ENCODE measurements around the gene SPRING1. TPM values are rescaled to one million over a fixed set of nuclear protein-coding genes. Genes with fewer than 3 reads are reported as not detected.

Gene SPRING1
- total and polyA plus RNA-seq, 5 donors from 2014 or later = 18.2 to 28.5 (median 22.8) TPM

DNA sequence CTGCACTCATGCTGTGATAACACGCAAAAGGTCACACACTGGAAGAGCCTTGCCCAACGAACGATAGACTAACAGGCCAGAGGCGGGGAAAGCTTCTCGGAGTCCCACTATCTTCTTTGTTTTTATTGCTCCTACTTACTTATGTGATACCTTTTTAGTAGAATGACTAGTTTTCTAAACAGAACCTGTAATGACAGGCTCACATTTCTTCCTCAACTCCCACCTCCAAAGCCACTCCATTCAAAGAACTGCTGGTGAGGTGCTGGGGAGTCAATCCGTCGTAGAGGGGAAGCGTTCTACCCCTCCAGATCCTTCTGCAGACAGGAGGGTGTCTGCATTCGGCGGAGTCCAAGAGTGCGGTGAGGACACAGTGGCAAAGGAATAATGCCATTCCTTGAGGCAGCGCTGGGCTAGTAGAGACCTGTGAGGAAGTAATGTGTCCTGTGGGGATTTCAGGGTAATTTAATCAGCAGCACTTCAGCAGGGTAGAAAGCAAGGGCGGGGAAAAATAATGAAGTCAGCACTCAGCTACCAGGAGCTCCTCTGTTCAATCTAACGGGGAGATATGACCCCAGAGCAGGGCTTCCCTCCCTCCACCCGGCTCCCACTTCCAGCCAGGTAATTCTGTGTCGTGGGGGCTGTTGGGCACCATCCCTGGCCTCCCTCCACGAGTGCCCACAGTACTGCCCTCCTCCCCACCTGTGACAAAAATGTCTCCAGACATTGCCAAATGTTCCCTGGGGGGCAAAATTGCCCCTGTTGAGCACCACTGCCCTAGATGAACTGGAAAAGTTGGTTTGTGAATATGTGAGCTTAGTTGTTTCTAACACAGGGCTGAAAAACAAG is 25.2 kb downstream of the SPRING1 start:
- no peak overlapping the region for H3K27ac ChIP-seq (ENCODE audit: insufficient read depth, low read length, poor library complexity, severe bottlenecking)
- H3K4me1 ChIP-seq (ENCODE audit: control insufficient read depth, insufficient read depth, low read length, poor library complexity, severe bottlenecking) = peaks cover 9% of the 10 kb centered on the region
- peaks cover 5 to 17% (median 11%) of the 10 kb centered on the region in 4 donors for H3K4me1 Mint-ChIP-seq
- H3K36me3 ChIP-seq (ENCODE audit: control insufficient read depth, insufficient read depth, low read length) = peaks cover 20% of the 10 kb centered on the region
- no peak overlapping the region for H3K4me3 ChIP-seq (ENCODE audit: low read depth, low read length)
- no peak overlapping the region for H3K4me3 Mint-ChIP-seq
- H3K27ac Mint-ChIP-seq = peak overlapping the region in 2 of 3 donors; percentile 5 to 44
- H3K9me3 ChIP-seq (ENCODE audit: control insufficient read depth in 2 of 2, low read length in 2 of 2) = no peaks in the 10 kb centered on the region
- peaks cover 21% of the 10 kb centered on the region for H3K36me3 Mint-ChIP-seq
- DNase-seq (no peak), ATAC-seq (ENCODE audit: low read depth in 2 of 2) (no peak)
- H3K27me3 Mint-ChIP-seq = peaks cover 10% of the 10 kb centered on the region
- peaks cover 0 to 2% (median 0%) of the 10 kb centered on the region in 7 donors for H3K9me3 Mint-ChIP-seq
- no peaks in the 10 kb centered on the region for H3K27me3 ChIP-seq (ENCODE audit: control insufficient read depth, insufficient read depth, low read length)

DNA sequence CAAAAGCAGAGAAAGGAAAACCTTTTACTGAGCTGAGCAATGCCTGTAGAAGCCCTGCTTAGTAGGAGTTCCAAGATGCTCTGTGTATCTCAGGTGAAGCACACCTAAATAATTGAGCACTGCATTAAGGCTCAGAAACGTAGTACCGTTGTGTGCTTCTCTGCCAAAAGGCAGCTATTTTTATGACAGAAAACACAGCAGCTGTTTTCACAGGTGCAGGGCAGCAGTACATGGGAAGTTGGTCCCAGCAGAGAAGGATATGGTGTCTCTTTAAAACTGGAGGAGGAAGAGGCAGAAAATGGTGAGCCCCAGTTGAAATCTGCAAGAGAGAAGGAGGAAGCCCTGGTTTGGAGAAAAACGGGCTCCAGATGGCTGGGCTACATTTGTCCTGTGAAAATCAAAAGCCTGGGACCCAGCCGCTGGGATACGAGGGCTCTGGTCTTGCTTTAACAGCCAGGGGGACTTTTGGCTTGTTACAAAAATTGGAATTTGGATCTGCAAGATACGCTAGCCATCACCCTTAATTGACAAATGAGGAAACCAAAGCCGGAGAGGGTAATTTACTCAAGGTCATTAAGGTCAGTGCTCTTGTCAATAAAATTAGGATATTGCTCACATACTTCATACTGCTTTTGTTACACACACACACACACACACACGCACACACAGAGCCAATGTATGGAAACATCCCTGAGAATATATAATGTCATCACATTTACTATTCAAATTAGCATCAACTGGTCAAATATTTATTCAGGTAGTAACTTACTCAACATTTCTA is 27.3 kb downstream of the SPRING1 start:
- Histone ChIP-seq H3K27ac (ENCODE audit: insufficient read depth, low read length, poor library complexity, severe bottlenecking) (no peak overlapping the region), H3K36me3 (ENCODE audit: control insufficient read depth, insufficient read depth, low read length) (peaks cover 5% of the 10 kb centered on the region), H3K9me3 (ENCODE audit: control insufficient read depth in 2 of 2, low read length in 2 of 2) (no peaks in the 10 kb centered on the region), H3K4me1 (ENCODE audit: control insufficient read depth, insufficient read depth, low read length, poor library complexity, severe bottlenecking) (peaks cover 9% of the 10 kb centered on the region), H3K27me3 (ENCODE audit: control insufficient read depth, insufficient read depth, low read length) (no peaks in the 10 kb centered on the region), H3K4me3 (ENCODE audit: low read depth, low read length) (no peak overlapping the region)
- H3K27me3 Mint-ChIP-seq = peaks cover 10% of the 10 kb centered on the region
- no peak overlapping the region for H3K27ac Mint-ChIP-seq
- H3K4me3 Mint-ChIP-seq = no peak overlapping the region
- H3K4me1 Mint-ChIP-seq = peaks cover 5 to 17% (median 11%) of the 10 kb centered on the region in 4 donors
- DNase-seq (no peak), ATAC-seq (ENCODE audit: low read depth in 2 of 2) (no peak)
- H3K9me3 Mint-ChIP-seq = peaks cover 0 to 2% (median 0%) of the 10 kb centered on the region in 7 donors
- H3K36me3 Mint-ChIP-seq = peaks cover 5% of the 10 kb centered on the region

DNA sequence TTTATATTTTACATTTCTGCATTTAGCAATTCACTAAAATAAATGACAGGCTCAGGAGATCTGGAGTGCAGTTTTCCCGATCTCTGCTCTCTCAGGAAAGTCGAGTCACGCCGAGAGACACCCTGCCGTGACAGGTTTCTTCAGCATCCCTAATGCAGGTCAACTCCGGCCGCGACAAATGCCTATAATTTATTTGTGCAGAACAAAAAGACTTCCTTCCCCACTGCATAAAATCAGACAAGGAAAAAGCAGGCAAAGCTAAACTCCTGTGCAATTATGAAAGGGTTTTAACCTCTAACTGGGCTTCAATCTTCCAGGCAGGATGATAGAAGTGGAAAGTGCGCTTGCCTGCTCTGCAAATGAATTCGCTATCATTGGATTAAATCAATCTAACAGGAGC is 28.1 kb downstream of the SPRING1 start:
- Histone ChIP-seq H3K4me3 (ENCODE audit: low read depth, low read length) (no peak overlapping the region), H3K36me3 (ENCODE audit: control insufficient read depth, insufficient read depth, low read length) (no peaks in the 10 kb centered on the region), H3K27me3 (ENCODE audit: control insufficient read depth, insufficient read depth, low read length) (no peaks in the 10 kb centered on the region), H3K9me3 (ENCODE audit: control insufficient read depth in 2 of 2, low read length in 2 of 2) (no peaks in the 10 kb centered on the region), H3K4me1 (ENCODE audit: control insufficient read depth, insufficient read depth, low read length, poor library complexity, severe bottlenecking) (peaks cover 9% of the 10 kb centered on the region), H3K27ac (ENCODE audit: insufficient read depth, low read length, poor library complexity, severe bottlenecking) (no peak overlapping the region)
- no peak for DNase-seq
- H3K27ac Mint-ChIP-seq = no peak overlapping the region
- ATAC-seq (ENCODE audit: low read depth in 2 of 2) = no peak
- peaks cover 3% of the 10 kb centered on the region for H3K36me3 Mint-ChIP-seq
- H3K9me3 Mint-ChIP-seq = peaks cover 0 to 2% (median 0%) of the 10 kb centered on the region in 7 donors
- H3K4me3 Mint-ChIP-seq = no peak overlapping the region
- H3K27me3 Mint-ChIP-seq = peaks cover 10% of the 10 kb centered on the region
- H3K4me1 Mint-ChIP-seq = peaks cover 5 to 17% (median 11%) of the 10 kb centered on the region in 4 donors

DNA sequence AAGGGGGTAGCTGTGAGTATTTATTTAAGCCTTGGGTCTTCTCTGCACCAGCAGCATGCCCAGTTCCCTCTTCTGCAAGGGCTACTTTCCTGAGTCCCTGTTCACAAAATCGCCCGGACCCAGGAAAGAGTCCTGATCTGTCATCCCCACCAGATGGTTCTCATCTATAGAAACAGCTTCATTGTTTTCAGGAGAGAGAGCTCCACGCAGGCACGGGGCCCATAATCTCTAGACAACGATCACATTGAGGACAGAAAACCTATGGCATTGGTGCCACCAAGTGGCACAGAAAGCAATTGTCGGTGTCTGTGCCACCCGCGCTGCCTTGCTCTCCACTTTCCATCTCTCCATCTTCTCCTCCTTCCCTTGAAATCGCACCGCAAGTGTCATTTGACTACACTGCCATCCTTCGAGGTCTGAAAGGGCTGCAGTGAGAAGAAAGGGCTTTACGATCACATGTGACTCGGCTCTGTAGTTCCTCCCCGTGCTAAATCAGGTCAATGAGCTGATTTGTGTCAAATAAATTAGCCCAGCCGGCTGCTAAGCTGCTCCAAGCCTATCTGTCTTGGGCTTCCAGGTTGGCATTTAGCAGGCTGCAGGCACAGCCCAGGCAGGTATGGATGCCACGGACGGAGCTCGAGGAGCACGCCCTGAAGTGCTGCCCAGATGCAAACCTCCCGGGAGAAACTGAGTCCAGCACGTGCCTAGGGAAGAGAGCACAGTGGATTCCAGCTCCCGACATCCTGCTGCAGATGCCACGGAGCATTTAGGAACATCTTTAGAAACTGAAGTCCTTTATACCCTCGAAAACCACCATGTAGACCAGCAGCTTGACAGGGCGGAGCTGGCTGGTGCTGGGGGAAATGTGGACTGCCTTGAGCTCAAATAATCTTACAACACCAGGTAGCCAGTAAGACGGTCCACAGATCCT is 28.8 kb downstream of the SPRING1 start:
- Histone ChIP-seq H3K27ac (ENCODE audit: insufficient read depth, low read length, poor library complexity, severe bottlenecking) (no peak overlapping the region), H3K4me3 (ENCODE audit: low read depth, low read length) (peak overlapping the region; percentile 13), H3K27me3 (ENCODE audit: control insufficient read depth, insufficient read depth, low read length) (no peaks in the 10 kb centered on the region), H3K9me3 (ENCODE audit: control insufficient read depth in 2 of 2, low read length in 2 of 2) (no peaks in the 10 kb centered on the region), H3K4me1 (ENCODE audit: control insufficient read depth, insufficient read depth, low read length, poor library complexity, severe bottlenecking) (peaks cover 9% of the 10 kb centered on the region), H3K36me3 (ENCODE audit: control insufficient read depth, insufficient read depth, low read length) (no peaks in the 10 kb centered on the region)
- peaks cover 0 to 2% (median 0%) of the 10 kb centered on the region in 7 donors for H3K9me3 Mint-ChIP-seq
- peaks cover 10% of the 10 kb centered on the region for H3K27me3 Mint-ChIP-seq
- H3K27ac Mint-ChIP-seq = peak overlapping the region in 1 of 3 donors; percentile 42
- peaks cover 5 to 15% (median 11%) of the 10 kb centered on the region in 4 donors for H3K4me1 Mint-ChIP-seq
- H3K4me3 Mint-ChIP-seq = peak overlapping the region in 2 of 4 donors; percentile 1 to 72
- DNase-seq = peak; percentile 10 to 57 (median 47)
- peak; percentile 74 to 81 for ATAC-seq (ENCODE audit: low read depth in 2 of 2)
- H3K36me3 Mint-ChIP-seq = peaks cover 3% of the 10 kb centered on the region

DNA sequence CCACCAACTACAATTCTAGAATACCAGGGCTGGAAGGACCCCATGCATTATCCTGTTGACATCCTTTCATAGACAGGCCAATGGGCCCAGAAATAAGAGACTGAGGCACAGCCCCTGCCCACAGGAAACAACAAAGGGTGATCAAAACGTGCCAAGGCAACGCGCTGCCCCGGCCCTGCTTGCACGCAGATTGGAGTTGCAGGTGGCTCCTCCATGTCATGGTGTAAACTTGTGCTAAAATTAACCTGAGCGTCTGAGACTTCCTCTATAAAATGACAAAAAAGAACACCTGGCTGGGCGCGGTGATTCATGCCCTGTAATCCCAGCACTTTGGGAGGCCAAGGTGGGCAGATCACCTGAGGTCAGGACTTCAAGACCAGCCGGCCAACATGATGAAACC is 30.1 kb downstream of the SPRING1 start:
- H3K4me3 Mint-ChIP-seq = no peak overlapping the region
- ATAC-seq (ENCODE audit: low read depth in 2 of 2) = no peak
- DNase-seq = no peak
- Histone ChIP-seq H3K4me3 (ENCODE audit: low read depth, low read length) (no peak overlapping the region), H3K4me1 (ENCODE audit: control insufficient read depth, insufficient read depth, low read length, poor library complexity, severe bottlenecking) (peaks cover 9% of the 10 kb centered on the region), H3K27ac (ENCODE audit: insufficient read depth, low read length, poor library complexity, severe bottlenecking) (no peak overlapping the region), H3K36me3 (ENCODE audit: control insufficient read depth, insufficient read depth, low read length) (no peaks in the 10 kb centered on the region), H3K9me3 (ENCODE audit: control insufficient read depth in 2 of 2, low read length in 2 of 2) (no peaks in the 10 kb centered on the region), H3K27me3 (ENCODE audit: control insufficient read depth, insufficient read depth, low read length) (no peaks in the 10 kb centered on the region)
- H3K27ac Mint-ChIP-seq = no peak overlapping the region
- peaks cover 5 to 14% (median 10%) of the 10 kb centered on the region in 4 donors for H3K4me1 Mint-ChIP-seq
- no peaks in the 10 kb centered on the region for H3K36me3 Mint-ChIP-seq
- peaks cover 15% of the 10 kb centered on the region for H3K27me3 Mint-ChIP-seq
- peaks cover 0 to 2% (median 0%) of the 10 kb centered on the region in 7 donors for H3K9me3 Mint-ChIP-seq

DNA sequence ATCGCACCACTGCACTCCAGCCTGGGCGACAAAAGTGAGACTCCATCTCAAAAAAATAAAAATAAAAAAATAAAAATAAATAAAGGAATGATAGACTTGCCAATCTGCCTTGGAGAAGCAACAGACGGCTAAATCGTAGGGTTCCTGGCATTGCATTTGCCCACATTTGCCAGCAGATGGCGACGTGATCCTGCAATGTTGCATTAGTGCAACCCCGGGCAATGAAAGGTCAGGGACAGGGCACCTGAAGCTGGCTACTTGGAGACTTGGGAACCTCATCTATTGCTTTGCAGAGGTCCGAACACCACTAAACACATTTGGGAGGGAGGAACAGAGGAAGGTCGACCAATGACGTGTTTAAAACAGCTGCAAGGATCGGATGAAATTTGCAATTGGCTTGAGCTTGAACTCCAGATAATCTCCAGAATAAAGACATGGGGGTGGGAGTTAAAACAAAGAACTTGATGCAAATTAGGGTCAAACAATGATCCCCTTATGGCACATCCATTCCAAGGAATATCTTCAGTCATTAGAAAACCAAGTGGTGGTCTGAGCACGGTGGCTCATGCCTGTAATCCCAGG is 34.6 kb downstream of the SPRING1 start:
- DNase-seq = peak; percentile 43 to 63 (median 59)
- Histone ChIP-seq H3K4me3 (ENCODE audit: low read depth, low read length) (no peak overlapping the region), H3K27ac (ENCODE audit: insufficient read depth, low read length, poor library complexity, severe bottlenecking) (no peak overlapping the region), H3K9me3 (ENCODE audit: control insufficient read depth in 2 of 2, low read length in 2 of 2) (no peaks in the 10 kb centered on the region), H3K4me1 (ENCODE audit: control insufficient read depth, insufficient read depth, low read length, poor library complexity, severe bottlenecking) (no peaks in the 10 kb centered on the region), H3K27me3 (ENCODE audit: control insufficient read depth, insufficient read depth, low read length) (no peaks in the 10 kb centered on the region), H3K36me3 (ENCODE audit: control insufficient read depth, insufficient read depth, low read length) (no peaks in the 10 kb centered on the region)
- H3K9me3 Mint-ChIP-seq = no peaks in the 10 kb centered on the region
- H3K27ac Mint-ChIP-seq = peak overlapping the region in 1 of 3 donors; percentile 94
- no peaks in the 10 kb centered on the region for H3K36me3 Mint-ChIP-seq
- peaks cover 0 to 3% (median 1%) of the 10 kb centered on the region in 4 donors for H3K4me1 Mint-ChIP-seq
- H3K4me3 Mint-ChIP-seq = no peak overlapping the region
- peaks cover 9% of the 10 kb centered on the region for H3K27me3 Mint-ChIP-seq
- peak; percentile 55 to 70 for ATAC-seq (ENCODE audit: low read depth in 2 of 2)

DNA sequence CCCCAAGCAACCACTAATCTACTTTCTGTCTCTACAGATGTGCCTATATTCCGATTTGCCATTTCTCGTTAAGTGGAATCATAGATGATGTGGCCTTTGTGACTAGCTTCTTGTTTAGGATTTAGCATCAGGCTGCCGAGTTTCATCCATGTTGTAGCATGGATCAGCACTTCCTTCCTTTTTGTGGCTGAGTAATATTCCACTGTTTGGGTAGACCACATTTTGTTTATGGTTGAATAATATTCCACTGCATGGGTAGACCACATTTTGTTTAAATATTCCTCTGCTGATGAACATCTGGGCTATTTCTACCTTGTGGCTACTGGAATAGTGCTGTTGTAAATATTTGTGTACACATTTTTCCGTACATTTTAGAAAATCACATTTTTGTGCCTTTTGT is 36.4 kb downstream of the SPRING1 start:
- Mint-ChIP-seq H3K27ac (peak overlapping the region in 1 of 3 donors; percentile 5), H3K9me3 (no peaks in the 10 kb centered on the region), H3K4me1 (peaks cover 0 to 2% (median under 1%) of the 10 kb centered on the region in 4 donors), H3K4me3 (no peak overlapping the region), H3K27me3 (peaks cover 14% of the 10 kb centered on the region), H3K36me3 (no peaks in the 10 kb centered on the region)
- no peaks in the 10 kb centered on the region for H3K27me3 ChIP-seq (ENCODE audit: control insufficient read depth, insufficient read depth, low read length)
- no peaks in the 10 kb centered on the region for H3K36me3 ChIP-seq (ENCODE audit: control insufficient read depth, insufficient read depth, low read length)
- H3K4me3 ChIP-seq (ENCODE audit: low read depth, low read length) = no peak overlapping the region
- H3K4me1 ChIP-seq (ENCODE audit: control insufficient read depth, insufficient read depth, low read length, poor library complexity, severe bottlenecking) = no peaks in the 10 kb centered on the region
- DNase-seq = no peak
- H3K9me3 ChIP-seq (ENCODE audit: control insufficient read depth in 2 of 2, low read length in 2 of 2) = no peaks in the 10 kb centered on the region
- H3K27ac ChIP-seq (ENCODE audit: insufficient read depth, low read length, poor library complexity, severe bottlenecking) = no peak overlapping the region
- ATAC-seq (ENCODE audit: low read depth in 2 of 2) = no peak
